ENCODE data around the gene TESK2.

TESK2 gene

GRCh38 chr1:45302505-45303150 is 188.3 kb downstream of the TESK2 start:
- in situ Hi-C loops (cut with MboI; ENCODE audit: low pct_unique_long_range_greater_than_20kb, low sequenced_read_pairs, unreplicated experiment), result loop anchor here (5.0 to 25.0 kb wide), 3 partner anchors 62 to 465 kb away; partner anchors contain the start of gene PTCH2

DNA sequence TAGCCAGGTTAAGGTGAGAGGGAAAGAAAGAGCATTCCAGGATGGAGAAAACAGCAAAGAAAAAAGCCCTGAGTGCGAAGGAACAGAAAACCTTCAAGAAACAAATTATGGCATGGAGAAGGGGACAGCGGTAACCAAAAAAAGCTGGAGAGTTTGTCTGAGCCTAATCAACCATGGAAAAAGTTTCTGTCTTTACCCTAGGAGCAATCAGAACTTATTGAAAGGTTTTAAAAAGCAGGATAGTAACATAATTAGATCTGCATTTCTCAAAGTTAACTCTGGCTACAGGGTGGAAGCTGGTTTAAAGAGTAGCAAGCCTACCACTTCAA is 190.3 kb downstream of the TESK2 start:
- DNase-seq (ENCODE audit: low spot score), result no peak
- in situ Hi-C loops (cut with MboI; ENCODE audit: low pct_unique_long_range_greater_than_20kb, low sequenced_read_pairs, unreplicated experiment), result loop anchor here (5.0 to 25.0 kb wide), 3 partner anchors 64 to 463 kb away; partner anchors contain the start of gene PTCH2
- TF ChIP-seq, protein P1, sequence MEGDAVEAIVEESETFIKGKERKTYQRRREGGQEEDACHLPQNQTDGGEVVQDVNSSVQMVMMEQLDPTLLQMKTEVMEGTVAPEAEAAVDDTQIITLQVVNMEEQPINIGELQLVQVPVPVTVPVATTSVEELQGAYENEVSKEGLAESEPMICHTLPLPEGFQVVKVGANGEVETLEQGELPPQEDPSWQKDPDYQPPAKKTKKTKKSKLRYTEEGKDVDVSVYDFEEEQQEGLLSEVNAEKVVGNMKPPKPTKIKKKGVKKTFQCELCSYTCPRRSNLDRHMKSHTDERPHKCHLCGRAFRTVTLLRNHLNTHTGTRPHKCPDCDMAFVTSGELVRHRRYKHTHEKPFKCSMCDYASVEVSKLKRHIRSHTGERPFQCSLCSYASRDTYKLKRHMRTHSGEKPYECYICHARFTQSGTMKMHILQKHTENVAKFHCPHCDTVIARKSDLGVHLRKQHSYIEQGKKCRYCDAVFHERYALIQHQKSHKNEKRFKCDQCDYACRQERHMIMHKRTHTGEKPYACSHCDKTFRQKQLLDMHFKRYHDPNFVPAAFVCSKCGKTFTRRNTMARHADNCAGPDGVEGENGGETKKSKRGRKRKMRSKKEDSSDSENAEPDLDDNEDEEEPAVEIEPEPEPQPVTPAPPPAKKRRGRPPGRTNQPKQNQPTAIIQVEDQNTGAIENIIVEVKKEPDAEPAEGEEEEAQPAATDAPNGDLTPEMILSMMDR (IDR thresholded peaks at IDR 0.05; ENCODE audit: extremely low read depth, insufficient read depth, missing control alignments), result no peak

More at GRCh38 chr1:45302505-45303150, 188.3 kb downstream of the TESK2 start:
- DNase-seq (ENCODE audit: low spot score), result no peak
- TF ChIP-seq, protein P1 (IDR thresholded peaks at IDR 0.05; ENCODE audit: extremely low read depth, insufficient read depth, missing control alignments), result no peak

- in situ Hi-C loops (cut with MboI; ENCODE audit: low pct_unique_long_range_greater_than_20kb, low sequenced_read_pairs, unreplicated experiment), result loop anchor here (5.0 to 25.0 kb wide), 3 partner anchors 65 to 463 kb away; partner anchors contain the start of gene PTCH2
Measured at GRCh38 chr1:45299981-45300668, 190.8 kb downstream of the TESK2 start.

DNA sequence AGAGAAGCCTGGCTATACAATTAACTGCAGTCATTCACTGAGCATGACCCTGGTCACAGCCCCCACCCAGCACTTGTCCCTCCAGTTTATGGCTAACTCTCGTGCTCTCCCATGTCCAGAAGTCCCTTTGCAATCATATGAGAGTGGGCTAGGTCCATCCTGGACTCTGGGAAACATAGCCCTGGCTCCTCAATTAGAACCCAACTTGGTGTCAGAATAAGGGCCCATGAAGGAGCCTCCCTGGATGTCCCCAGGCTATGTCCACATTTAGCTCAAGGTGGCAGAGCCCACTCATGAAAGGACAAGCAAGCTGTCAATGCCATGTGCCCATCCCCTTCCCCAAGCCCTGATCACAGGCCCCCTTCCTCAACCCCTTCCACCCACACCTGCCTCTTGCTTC is 191.7 kb downstream of the TESK2 start:
- TF ChIP-seq, protein P1 (IDR thresholded peaks at IDR 0.05; ENCODE audit: extremely low read depth, insufficient read depth, missing control alignments), result no peak
- in situ Hi-C loops (cut with MboI; ENCODE audit: low pct_unique_long_range_greater_than_20kb, low sequenced_read_pairs, unreplicated experiment), result no loop called here
- DNase-seq (ENCODE audit: low spot score), result no peak

More at GRCh38 chr1:45299981-45300668, 190.8 kb downstream of the TESK2 start:
- DNase-seq (ENCODE audit: low spot score), result peak; percentile 72
- TF ChIP-seq, protein P1 (IDR thresholded peaks at IDR 0.05; ENCODE audit: extremely low read depth, insufficient read depth, missing control alignments), result peak; percentile 66

DNA sequence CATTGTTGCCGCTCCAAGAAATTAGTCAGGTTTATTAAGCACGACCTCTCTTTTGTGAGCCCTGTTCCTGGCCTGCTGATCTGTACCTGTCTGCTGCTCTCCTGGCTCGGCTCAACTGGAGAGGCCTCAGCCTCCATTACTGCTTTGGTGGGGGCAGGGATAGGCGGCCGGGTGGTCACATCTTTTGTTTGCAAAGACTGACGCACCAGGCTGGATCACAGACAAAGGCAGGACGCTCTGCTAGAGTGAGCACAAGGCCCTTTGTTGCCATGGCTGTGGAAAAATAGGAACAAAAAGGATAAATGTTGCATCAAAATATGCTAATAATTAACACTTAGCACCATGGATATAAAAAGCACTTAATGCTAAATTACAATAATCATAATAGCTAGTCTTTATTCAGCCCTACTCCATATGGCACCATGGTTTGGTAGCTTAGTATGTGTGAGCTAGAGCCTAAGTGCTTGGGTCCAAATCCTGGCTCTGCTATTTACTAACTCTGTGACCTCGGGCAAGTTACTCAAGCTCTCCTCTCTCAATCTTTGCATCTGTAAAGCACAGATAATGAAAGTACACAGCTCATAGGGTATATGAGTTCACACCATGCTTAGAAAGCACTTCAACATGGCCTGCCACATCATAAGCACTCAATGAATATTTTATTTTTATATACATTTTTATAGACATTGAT is 193.2 kb downstream of the TESK2 start:
- DNase-seq (ENCODE audit: low spot score), result no peak
- TF ChIP-seq, protein P1 (IDR thresholded peaks at IDR 0.05; ENCODE audit: extremely low read depth, insufficient read depth, missing control alignments), result no peak
- in situ Hi-C loops (cut with MboI; ENCODE audit: low pct_unique_long_range_greater_than_20kb, low sequenced_read_pairs, unreplicated experiment), result no loop called here
